Skin epidermis (tissue), 12 donors: ENCODE measurements around the gene LTBP3.

Source experiments
- H3K27ac ChIP-seq, 21 experiments: fragments of 200-600 bp; sonication (generic) in 11 of 21; one replicate each; pipeline ENCODE4 v1.5.0; 2020; ENCODE audit warnings: mild to moderate bottlenecking in 3 of 21, inconsistent platforms in 2 of 21, moderate library complexity in 2 of 21
- H3K4me3 ChIP-seq, 7 experiments: fragments of 200-600 bp; sonication (generic) in 2 of 7; one replicate each; pipeline ENCODE4 v1.5.0; 2020; ENCODE audit warnings: inconsistent platforms in 2 of 7, mild to moderate bottlenecking in 2 of 7, moderate library complexity in 1 of 7

The LTBP3 gene

DNA sequence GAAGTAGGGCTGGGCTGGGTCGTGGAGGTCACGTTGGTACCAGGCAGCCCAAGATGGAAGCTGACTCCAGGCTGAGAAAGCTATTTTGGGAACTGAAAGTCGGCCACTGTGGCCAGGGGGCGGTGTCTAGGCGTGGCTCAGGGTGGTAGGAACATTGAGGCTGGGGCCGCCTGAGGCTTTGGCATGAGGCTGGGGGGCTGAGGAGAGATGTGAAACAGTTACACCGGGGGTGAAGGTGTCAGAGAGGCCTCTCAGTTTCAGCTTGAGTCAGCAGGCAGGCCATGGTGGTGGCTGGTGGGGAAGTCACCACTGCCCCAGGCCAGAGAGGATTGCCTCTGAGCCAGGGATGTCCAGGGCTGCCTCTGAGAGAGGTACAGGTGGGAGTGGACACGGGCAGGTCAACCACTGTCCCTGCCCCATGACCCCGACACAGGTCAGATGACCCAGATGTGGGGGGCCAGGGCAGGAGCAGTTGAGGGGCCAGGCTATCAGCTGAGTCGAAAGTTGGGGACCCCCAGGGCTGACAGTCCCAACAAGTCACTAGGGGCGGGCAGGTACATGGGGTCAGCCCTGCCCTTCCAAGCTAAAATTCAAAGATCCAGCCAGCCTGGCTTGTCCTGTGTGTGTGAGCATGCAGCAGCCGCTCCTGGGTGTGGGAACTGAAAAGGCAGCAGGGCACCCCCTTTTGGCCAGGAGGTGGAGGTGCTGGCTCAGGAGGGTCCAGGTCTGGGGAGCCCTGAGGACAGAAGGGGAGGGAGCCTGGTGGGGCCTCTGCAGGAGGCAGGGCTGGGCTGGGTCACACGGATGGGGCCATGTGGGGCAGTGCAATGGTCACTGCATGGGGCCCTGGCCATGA lies 30.3 kb upstream of the LTBP3 start:
- Histone ChIP-seq H3K27ac (peak overlapping the region in 20 of 21 experiments; percentile 17 to 86 (median 68)), H3K4me3 (no peak overlapping the region)

DNA sequence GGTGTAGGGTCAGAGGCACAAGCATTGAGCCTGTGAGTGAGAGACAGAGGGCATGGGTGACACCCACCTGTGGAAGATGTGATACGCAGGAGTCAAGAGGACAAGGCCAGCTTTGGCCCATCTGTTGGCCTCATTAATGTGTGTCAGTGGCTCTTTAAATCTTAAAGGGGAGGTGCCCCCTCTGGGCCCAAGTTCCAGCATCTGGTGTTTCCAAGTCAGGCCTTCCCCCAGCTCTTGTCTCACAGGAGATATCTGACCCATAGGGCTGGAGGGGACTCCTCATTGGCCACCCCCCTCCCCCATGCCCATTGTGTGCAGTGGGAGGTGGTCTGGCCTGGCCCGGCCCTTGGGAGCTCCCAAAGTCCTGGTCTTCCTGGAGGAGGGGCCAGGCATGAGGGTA lies 28.5 kb upstream of the LTBP3 start:
- peak overlapping the region in 16 of 21 experiments; percentile 17 to 86 (median 73) for H3K27ac ChIP-seq
- H3K4me3 ChIP-seq: peak overlapping the region in 1 of 7 experiments; percentile 5

DNA sequence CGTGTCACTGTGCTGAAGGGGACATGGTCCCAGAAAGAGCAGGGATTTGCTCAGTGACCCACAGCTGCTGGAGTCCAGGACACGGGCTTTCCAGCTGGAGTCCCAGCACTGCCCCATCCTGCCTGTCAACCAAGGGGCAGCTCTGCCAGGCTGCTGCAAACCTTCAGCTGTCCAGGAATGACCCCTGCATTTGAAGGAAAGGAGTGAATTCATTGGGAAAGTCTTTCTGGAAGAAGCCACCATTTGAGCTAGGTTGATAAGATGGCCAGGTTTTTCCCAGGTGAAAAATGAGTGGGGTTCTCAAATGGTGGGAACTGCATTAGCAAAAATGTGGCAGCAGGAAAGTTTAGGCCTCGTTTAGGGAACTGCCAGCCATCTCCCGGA lies 28.1 kb upstream of the LTBP3 start:
- H3K27ac ChIP-seq: peak overlapping the region in 11 of 21 experiments; percentile 14 to 86 (median 78)

GRCh38 chr11:65585396-65586246 lies 27.5 kb upstream of the LTBP3 start:
- peak overlapping the region in 6 of 21 experiments; percentile 14 to 86 (median 80) for H3K27ac ChIP-seq
- no peak overlapping the region for H3K4me3 ChIP-seq

More for the DNA sequence above, 28.1 kb upstream of the LTBP3 start:
- no peak overlapping the region for H3K4me3 ChIP-seq

GRCh38 chr11:65584723-65585171 lies 26.6 kb upstream of the LTBP3 start:
- Histone ChIP-seq H3K4me3 (no peak overlapping the region), H3K27ac (peak overlapping the region in 1 of 21 experiments; percentile 60)

DNA sequence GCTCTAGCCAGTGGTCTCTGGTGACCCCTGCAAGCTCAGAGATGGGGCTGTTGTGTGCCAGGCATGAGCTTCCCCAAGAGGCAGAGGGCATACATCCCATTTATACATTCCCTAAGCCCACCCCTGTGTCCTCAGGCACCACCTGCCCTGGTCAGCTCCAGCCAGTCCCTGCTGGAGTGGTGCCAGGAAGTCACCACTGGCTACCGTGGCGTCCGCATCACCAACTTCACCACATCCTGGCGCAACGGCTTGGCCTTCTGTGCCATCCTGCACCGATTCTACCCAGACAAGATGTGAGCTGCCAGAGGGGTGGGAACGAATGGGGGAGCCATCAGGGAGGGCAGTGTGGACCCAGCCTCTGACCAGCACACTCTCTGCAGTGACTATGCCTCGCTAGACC lies 25.9 kb upstream of the LTBP3 start:
- no peak overlapping the region for H3K4me3 ChIP-seq
- H3K27ac ChIP-seq: peak overlapping the region in 2 of 21 experiments; percentile 16 to 60

- peak overlapping the region in 2 of 21 experiments; percentile 3 to 16 for H3K27ac ChIP-seq
- no peak overlapping the region for H3K4me3 ChIP-seq
These were observed 25.4 kb upstream of the LTBP3 start for GRCh38 chr11:65583589-65583988.

DNA sequence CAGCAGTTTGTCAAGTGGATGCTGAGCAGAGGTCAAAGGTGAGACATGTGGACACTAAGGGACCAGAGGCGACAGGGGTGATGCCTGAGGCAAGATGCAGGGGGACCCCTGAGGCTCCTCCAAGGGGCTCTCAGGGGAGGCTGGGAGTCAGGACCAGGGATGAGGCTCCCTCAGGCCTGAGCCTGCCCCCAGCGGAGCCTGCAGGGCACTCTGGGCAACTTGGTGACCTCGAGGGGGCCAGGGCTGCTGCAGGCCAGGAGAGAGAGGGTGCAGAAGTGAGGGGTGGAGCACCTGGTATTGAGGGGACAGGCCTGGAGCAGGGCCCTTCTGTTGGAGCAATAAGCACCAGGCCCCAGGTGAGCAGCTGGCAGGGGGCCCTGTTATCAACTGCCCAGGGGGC lies 23.8 kb upstream of the LTBP3 start:
- Histone ChIP-seq H3K4me3 (no peak overlapping the region), H3K27ac (peak overlapping the region in 1 of 21 experiments; percentile 3)

DNA sequence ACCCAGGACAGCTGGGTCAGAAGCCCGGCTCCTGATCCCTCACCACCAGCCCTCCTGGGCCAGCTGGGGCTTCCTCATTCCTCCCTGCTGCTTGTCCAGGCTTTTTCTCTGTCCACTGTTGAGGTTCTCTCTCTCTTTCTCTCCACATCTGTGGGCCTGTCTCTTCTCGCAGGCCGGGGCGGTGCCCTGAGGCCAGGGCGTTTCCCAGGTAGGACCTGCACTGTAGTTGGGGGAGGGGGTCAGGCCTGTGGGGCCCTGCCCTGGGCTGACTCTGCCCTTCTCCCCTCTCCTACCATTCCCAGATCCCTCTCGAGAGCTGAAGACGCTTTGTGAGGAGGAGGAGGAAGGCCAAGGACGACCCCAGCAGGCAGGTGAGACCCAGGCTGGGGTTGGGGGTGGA lies 22.6 kb upstream of the LTBP3 start:
- Histone ChIP-seq H3K27ac (peak overlapping the region in 1 of 21 experiments; percentile 9), H3K4me3 (no peak overlapping the region)

DNA sequence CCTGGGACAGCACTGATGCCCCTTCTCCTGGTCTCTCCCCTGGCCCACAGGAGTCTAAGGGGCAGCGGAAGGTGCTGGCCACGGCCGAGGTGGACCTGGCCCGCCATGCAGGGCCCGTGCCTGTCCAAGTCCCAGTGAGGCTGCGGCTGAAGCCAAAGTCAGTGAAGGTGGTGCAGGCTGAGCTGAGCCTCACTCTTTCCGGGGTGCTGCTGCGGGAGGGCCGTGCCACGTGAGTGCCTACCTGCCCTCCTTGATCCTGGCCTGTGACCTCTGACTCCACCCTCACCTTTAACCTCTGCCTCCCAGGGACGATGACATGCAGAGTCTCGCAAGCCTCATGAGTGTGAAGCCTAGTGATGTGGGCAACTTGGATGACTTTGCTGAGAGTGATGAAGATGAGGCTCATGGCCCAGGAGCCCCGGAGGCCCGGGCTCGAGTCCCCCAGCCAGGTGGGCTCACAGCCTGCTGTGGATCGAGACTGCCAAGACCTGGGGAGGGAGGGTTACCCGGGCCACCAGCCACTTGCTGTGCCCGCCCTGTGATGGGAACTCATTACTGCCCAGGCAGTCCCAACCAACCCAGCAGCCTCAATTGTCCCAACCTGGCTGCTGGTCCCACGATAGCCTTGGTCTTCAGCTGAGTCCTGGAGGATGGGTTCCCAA lies 22.0 kb upstream of the LTBP3 start:
- Histone ChIP-seq H3K4me3 (no peak overlapping the region), H3K27ac (no peak overlapping the region)

GRCh38 chr11:65579291-65579690 lies 21.1 kb upstream of the LTBP3 start:
- Histone ChIP-seq H3K4me3 (no peak overlapping the region), H3K27ac (peak overlapping the region in 2 of 21 experiments; percentile 21 to 95)

DNA sequence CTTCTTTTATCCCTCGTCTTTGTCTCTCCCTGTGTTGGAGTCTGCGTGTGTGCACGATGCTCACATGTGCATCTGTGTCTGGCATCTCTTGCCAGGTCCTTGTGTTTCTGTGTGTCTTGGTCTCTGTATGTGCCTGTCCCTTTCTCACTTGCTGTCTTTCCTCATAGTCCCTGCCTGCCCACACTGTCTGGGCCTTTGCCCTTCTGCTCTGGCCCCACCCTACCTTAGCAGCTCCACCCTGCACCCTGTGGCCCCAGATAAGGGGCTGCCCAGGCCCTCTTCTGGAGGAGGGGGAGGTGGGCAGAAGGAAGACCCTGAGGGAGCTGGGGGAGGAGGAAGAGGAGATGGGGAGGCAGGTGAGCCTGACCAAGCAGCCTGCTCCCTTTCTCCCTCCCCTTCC lies 20.5 kb upstream of the LTBP3 start:
- H3K4me3 ChIP-seq: no peak overlapping the region

DNA sequence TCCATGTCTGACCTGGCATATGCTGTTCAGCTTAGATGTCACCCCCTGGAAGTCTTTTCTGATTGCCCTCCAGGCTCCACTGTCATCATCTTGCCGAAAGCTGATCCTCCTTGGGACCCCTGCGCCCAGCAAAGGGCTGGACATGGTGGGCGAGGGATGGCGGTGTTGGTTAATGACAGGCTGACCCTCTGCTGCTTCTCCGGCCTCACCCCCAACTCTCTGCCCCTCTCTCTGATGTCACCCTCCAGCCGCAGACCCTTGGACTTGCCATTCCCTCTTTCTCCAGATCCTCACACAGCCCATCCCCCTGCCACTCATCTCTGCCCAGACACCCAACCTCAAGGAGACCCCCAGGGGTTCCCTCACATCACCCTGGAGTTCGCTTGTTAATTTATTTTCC lies 20.0 kb upstream of the LTBP3 start:
- peak overlapping the region in 4 of 7 experiments; percentile 70 to 73 (median 71) for H3K4me3 ChIP-seq
- peak overlapping the region in 20 of 21 experiments; percentile 84 to 99 (median 94) for H3K27ac ChIP-seq

More for the DNA sequence above, 20.5 kb upstream of the LTBP3 start:
- H3K27ac ChIP-seq: peak overlapping the region in 12 of 21 experiments; percentile 21 to 99 (median 94)

GRCh38 chr11:65577756-65578109 lies 19.6 kb upstream of the LTBP3 start:
- H3K27ac ChIP-seq: peak overlapping the region in 20 of 21 experiments; percentile 84 to 99 (median 94)
- H3K4me3 ChIP-seq: peak overlapping the region; percentile 51 to 73 (median 70)

- H3K4me3 ChIP-seq: peak overlapping the region; percentile 51 to 73 (median 70)
- H3K27ac ChIP-seq: peak overlapping the region; percentile 84 to 99 (median 93)
These were observed 19.0 kb upstream of the LTBP3 start for GRCh38 chr11:65576867-65577755.

DNA sequence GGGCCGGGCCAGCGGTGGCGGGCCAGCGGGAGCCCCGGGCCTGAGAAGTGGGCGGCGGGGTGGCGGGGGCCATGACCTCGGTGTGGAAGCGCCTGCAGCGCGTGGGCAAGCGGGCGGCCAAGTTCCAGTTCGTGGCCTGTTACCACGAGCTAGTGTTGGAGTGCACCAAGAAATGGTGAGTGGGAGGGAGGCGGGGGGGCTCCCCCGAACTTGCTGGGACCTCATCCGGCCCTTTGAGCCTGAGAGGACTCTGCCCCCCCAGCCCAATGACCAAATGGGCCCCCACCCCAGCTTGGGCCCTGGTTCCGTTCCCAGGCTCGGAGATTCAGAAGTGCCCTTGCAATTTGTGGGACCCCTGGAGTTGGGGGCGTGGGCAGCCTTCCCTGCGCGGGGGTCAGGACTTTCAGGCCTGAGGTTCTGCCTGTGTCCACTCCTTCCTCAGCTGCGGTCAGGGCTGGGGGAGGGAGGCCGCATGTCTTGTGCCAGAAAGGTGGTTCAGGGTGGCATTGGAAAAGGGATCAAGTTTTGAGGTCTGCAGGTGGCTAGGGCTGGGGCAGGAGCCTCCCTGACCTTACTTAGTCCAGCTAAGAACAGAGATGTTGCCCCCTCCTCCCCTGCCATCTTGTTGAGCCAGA lies 18.2 kb upstream of the LTBP3 start:
- Histone ChIP-seq H3K27ac (peak overlapping the region; percentile 84 to 99 (median 93)), H3K4me3 (peak overlapping the region; percentile 51 to 73 (median 70))

DNA sequence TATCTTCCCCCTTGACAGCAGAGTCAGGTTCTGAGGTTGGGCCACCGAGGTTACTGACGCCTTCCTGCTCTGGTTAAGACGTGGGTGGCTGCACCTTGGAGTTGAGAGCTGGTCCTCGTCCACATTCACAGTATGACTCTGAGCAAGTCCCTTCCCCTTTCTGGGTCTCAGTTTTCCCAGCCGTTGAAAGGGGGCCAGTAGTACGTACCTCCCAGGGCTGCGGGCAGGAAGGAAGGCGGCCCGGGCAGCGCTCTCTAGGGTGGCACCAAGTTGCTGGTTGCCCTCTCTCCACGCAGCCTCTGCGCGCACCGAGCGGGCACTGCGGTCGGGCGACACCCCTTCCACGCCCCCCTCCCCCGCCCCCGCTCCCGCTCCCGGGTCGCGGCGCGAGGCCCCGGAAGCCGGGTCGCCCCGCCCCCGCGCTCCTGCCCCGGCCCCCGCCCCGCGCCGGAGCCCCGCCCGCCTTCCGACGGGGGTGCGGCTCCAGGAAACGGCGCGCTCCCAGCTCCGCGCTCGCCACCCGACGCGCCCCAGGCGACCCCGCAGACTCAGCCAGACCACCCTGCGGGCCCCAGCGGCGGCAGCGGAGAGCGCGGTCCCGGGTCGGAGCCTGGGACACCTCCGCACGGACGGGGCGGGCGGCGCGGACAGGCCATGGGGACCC lies 17.5 kb upstream of the LTBP3 start, which contains the start of gene EHBP1L1:
Gene EHBP1L1 (plus strand): TSS at position 486 of the 664 bp plus-strand sequence. CDS start 250 bp downstream, outside the sequence.
- Histone ChIP-seq H3K4me3 (peak within 1 kb of the TSS; percentile 51 to 73 (median 70)), H3K27ac (peak within 1 kb of the TSS; percentile 84 to 99 (median 93))
